HEK293 (cell line): ENCODE data around the gene TANGO6.

Source experiments
- CTCF ChIA-PET: fragments of 350-600 bp; formaldehyde crosslinking; extraction: SDS; loops from one replicate; lab custom pipeline; 2021; ENCODE audit warnings: antibody characterized with exemption; lab: Yijun Ruan, JAX
- POLR2A ChIA-PET: fragments of 300-600 bp; formaldehyde crosslinking; extraction: SDS; loops from one replicate; lab custom pipeline; 2020; ENCODE audit warnings: antibody characterized with exemption, inconsistent platforms; lab: Yijun Ruan, JAX
- H3K27ac ChIP-seq: fragments of 200-500 bp; sonication (Bioruptor generic); 2 replicates; pipeline ENCODE4 v1.5.1; 2014; ENCODE audit warnings: low read depth, low read length, control low read depth, inconsistent platforms; ENCODE audit errors: extremely low read depth
- H3K36me3 ChIP-seq, 2 experiments: fragments of 200-500 bp in 1 of 2; sonication (Bioruptor generic) in 1 of 2; 1 replicate in 1 of 2; 2 replicates in 1 of 2; pipeline ENCODE4 v1.5.1; 2014 to 2017; ENCODE audit warnings: inconsistent platforms in 2 of 2, low read length in 2 of 2; ENCODE audit not compliant: control insufficient read depth in 2 of 2, insufficient read depth in 1 of 2
- H3K4me1 ChIP-seq: fragments of 200-500 bp; sonication (Bioruptor generic); 2 replicates; pipeline ENCODE4 v1.5.1; 2014; ENCODE audit warnings: mild to moderate bottlenecking, low read length, inconsistent platforms; ENCODE audit not compliant: control insufficient read depth, insufficient read depth
- H3K4me3 ChIP-seq: 2 replicates; pipeline ENCODE4 v1.5.1; 2011; ENCODE audit warnings: low read depth, mild to moderate bottlenecking, control low read depth, low read length, moderate library complexity
- H3K9me3 ChIP-seq: fragments of 200-500 bp; sonication (Bioruptor generic); 2 replicates; pipeline ENCODE4 v1.5.1; 2014; ENCODE audit warnings: low read depth, low read length, inconsistent platforms; ENCODE audit not compliant: control insufficient read depth, insufficient read depth
- AEBP2 ChIP-seq: fragments of 450-650 bp; formaldehyde crosslinking; IDR thresholded peaks from 2 replicates; pipeline ENCODE4 v1.5.1; 2016; ENCODE audit warnings: missing biosample characterization, missing genetic modification characterization, borderline replicate concordance
- BCL11B ChIP-seq: fragments of 450-650 bp; formaldehyde crosslinking; IDR thresholded peaks from 2 replicates; pipeline ENCODE4 v1.5.1; 2016; ENCODE audit warnings: low read depth, missing biosample characterization, missing genetic modification characterization
- FEZF1 ChIP-seq: fragments of 450-650 bp; formaldehyde crosslinking; IDR thresholded peaks from 2 replicates; pipeline ENCODE4 v1.5.1; 2016; ENCODE audit warnings: missing biosample characterization, missing genetic modification characterization
- GLIS2 ChIP-seq: fragments of 450-650 bp; formaldehyde crosslinking; IDR thresholded peaks from 2 replicates; pipeline ENCODE4 v1.5.1; 2016; ENCODE audit warnings: missing biosample characterization, missing genetic modification characterization
- KLF16 ChIP-seq: fragments of 450-650 bp; formaldehyde crosslinking; IDR thresholded peaks from 2 replicates; pipeline ENCODE4 v1.5.1; 2017; ENCODE audit warnings: missing biosample characterization, missing genetic modification characterization
- MZF1 ChIP-seq: fragments of 450-650 bp; formaldehyde crosslinking; IDR thresholded peaks from 2 replicates; pipeline ENCODE4 v1.5.1; 2017; ENCODE audit warnings: missing biosample characterization, missing genetic modification characterization, borderline replicate concordance
- PRDM1 ChIP-seq: fragments of 450-650 bp; formaldehyde crosslinking; IDR thresholded peaks from 2 replicates; pipeline ENCODE4; 2016; ENCODE audit warnings: missing biosample characterization, missing genetic modification characterization
- PRDM10 ChIP-seq: fragments of 450-650 bp; formaldehyde crosslinking; IDR thresholded peaks from 2 replicates; pipeline ENCODE4 v1.5.1; 2016; ENCODE audit warnings: missing biosample characterization, missing genetic modification characterization
- REPIN1 ChIP-seq: fragments of 450-650 bp; formaldehyde crosslinking; IDR thresholded peaks from 2 replicates; pipeline ENCODE4 v1.5.1; 2017; ENCODE audit warnings: missing biosample characterization, missing genetic modification characterization, low read depth
- SP7 ChIP-seq: fragments of 450-650 bp; formaldehyde crosslinking; IDR thresholded peaks from 2 replicates; pipeline ENCODE4 v1.5.1; 2016; ENCODE audit warnings: missing biosample characterization, missing genetic modification characterization
- TCF7L2 ChIP-seq: IDR thresholded peaks from 2 replicates; pipeline ENCODE4 v1.6.1; 2011; ENCODE audit warnings: low read depth, mild to moderate bottlenecking, inconsistent platforms, low read length, moderate library complexity, borderline replicate concordance
- ZBTB44 ChIP-seq: fragments of 450-650 bp; IDR thresholded peaks from 2 replicates; pipeline ENCODE4 v1.5.1; 2018; ENCODE audit warnings: missing biosample characterization, mild to moderate bottlenecking, missing genetic modification characterization
- ZBTB7A ChIP-seq: fragments of 450-650 bp; formaldehyde crosslinking; IDR thresholded peaks from 2 replicates; pipeline ENCODE4 v1.5.1; 2016; ENCODE audit warnings: low read depth, missing biosample characterization, missing genetic modification characterization
- ZNF248 ChIP-seq: fragments of 450-650 bp; formaldehyde crosslinking; IDR thresholded peaks from 2 replicates; pipeline ENCODE4 v1.5.1; 2017; ENCODE audit warnings: missing biosample characterization, missing genetic modification characterization
- ZNF335 ChIP-seq: fragments of 450-650 bp; formaldehyde crosslinking; conservative IDR thresholded peaks from 2 replicates; pipeline ENCODE4 v1.5.1; 2016; ENCODE audit warnings: missing biosample characterization, missing genetic modification characterization
- ZNF513 ChIP-seq: fragments of 450-650 bp; IDR thresholded peaks from 2 replicates; pipeline ENCODE4 v1.5.1; 2018; ENCODE audit warnings: missing biosample characterization, missing genetic modification characterization
- ZNF571 ChIP-seq: fragments of 450-650 bp; formaldehyde crosslinking; IDR thresholded peaks from 2 replicates; pipeline ENCODE4 v1.5.0; 2017; ENCODE audit warnings: missing biosample characterization, missing genetic modification characterization
- ZNF626 ChIP-seq: fragments of 450-650 bp; sonication (Bioruptor Pico); formaldehyde crosslinking; IDR thresholded peaks from 2 replicates; pipeline ENCODE4 v1.5.1; 2018; ENCODE audit warnings: missing biosample characterization, missing genetic modification characterization, inconsistent platforms
- ZNF645 ChIP-seq: fragments of 450-650 bp; formaldehyde crosslinking; IDR thresholded peaks from 2 replicates; pipeline ENCODE4; 2016; ENCODE audit warnings: missing biosample characterization, missing genetic modification characterization
- ZNF768 ChIP-seq: fragments of 450-650 bp; formaldehyde crosslinking; IDR thresholded peaks from 2 replicates; pipeline ENCODE4 v1.5.1; 2018; ENCODE audit warnings: missing biosample characterization, mild to moderate bottlenecking, missing genetic modification characterization
- ZNF837 ChIP-seq: fragments of 450-650 bp; formaldehyde crosslinking; IDR thresholded peaks from 2 replicates; pipeline ENCODE4 v1.5.1; 2016; ENCODE audit warnings: missing biosample characterization, missing genetic modification characterization

TANGO6 gene

GRCh38 chr16:69108064-69108904, 265.0 kb downstream of the TANGO6 start (continued):
- peak; percentile 75 for TF ChIP-seq ZBTB44 (tag by site-specific recombination)

GRCh38 chr16:69108905-69109252, 265.5 kb downstream of the TANGO6 start:
- TF ChIP-seq ZNF248 (tag by site-specific recombination): no peak
- no peak for TF ChIP-seq BCL11B (tag by site-specific recombination)
- no peak for TF ChIP-seq ZNF335 (tag by site-specific recombination)
- TF ChIP-seq TCF7L2: no peak
- TF ChIP-seq REPIN1: no peak
- TF ChIP-seq ZNF513 (tag by site-specific recombination): no peak
- no peak for TF ChIP-seq ZNF571 (tag by site-specific recombination)
- no peak for TF ChIP-seq GLIS2 (tag by site-specific recombination)
- no peak for TF ChIP-seq ZBTB7A (tag by site-specific recombination)
- TF ChIP-seq ZNF645 (tag by site-specific recombination): no peak
- no peak for TF ChIP-seq ZNF768 (tag by site-specific recombination)
- TF ChIP-seq KLF16 (tag by site-specific recombination): no peak
- no peak for TF ChIP-seq FEZF1 (tag by site-specific recombination)

GRCh38 chr16:69109486-69110270, 266.3 kb downstream of the TANGO6 start:
- Histone ChIP-seq H3K4me3 (no peak overlapping the region), H3K27ac (no peak overlapping the region), H3K4me1 (no peaks in the 10 kb centered on the region; the same call in 1 of the 2 replicates), H3K36me3 (peaks cover 0 to 29% of the 10 kb centered on the region in 2 experiments; a peak in 1 of 3 replicates), H3K9me3 (no peaks in the 10 kb centered on the region)
- POLR2A ChIA-PET: no interaction called here
- CTCF ChIA-PET: interaction anchor here (0.7 to 2.0 kb wide), 3 partner anchors 14 to 207 kb away, joined by 3 to 9 read pairs (median 4); no protein-coding TSS in a partner anchor
- TF ChIP-seq SP7 (no peak), ZNF626 (tag by site-specific recombination) (no peak), ZNF837 (tag by site-specific recombination) (no peak), PRDM1 (tag by site-specific recombination) (no peak), AEBP2 (tag by site-specific recombination) (no peak), PRDM10 (tag by site-specific recombination) (no peak), MZF1 (tag by site-specific recombination) (no peak)

More at GRCh38 chr16:69108905-69109252, 265.5 kb downstream of the TANGO6 start:
- H3K36me3 ChIP-seq: peaks cover 0 to 21% of the 10 kb centered on the region in 2 experiments; a peak in 1 of 3 replicates
- H3K27ac ChIP-seq: no peak overlapping the region
- POLR2A ChIA-PET: interaction anchor here (1.3 kb wide), 1 partner anchor 24 kb away, joined by 3 read pairs; no protein-coding TSS in a partner anchor
- CTCF ChIA-PET: interaction anchor here (0.7 to 1.9 kb wide), 3 partner anchors 15 to 206 kb away, joined by 3 to 19 read pairs (median 3); no protein-coding TSS in a partner anchor
- no peak overlapping the region for H3K4me3 ChIP-seq
- no peaks in the 10 kb centered on the region; the same call in 1 of the 2 replicates for H3K4me1 ChIP-seq
- H3K9me3 ChIP-seq: no peaks in the 10 kb centered on the region
